Neural cell (in vitro differentiated cells): ENCODE results near the gene LEF1.

Source experiments
- EZH2 ChIP-seq: fragments of 200-600, 300-800 bp; shearing (Covaris generic), sonication (generic); IDR thresholded peaks from 2 replicates; pipeline ENCODE4 v1.6.1; 2014; ENCODE audit warnings: antibody characterized with exemption, low read length, borderline replicate concordance, mild to moderate bottlenecking; ENCODE audit not compliant: insufficient read depth, poor library complexity, severe bottlenecking
- TAF1 ChIP-seq: IDR thresholded peaks from 2 replicates; pipeline ENCODE4 v1.6.1; 2012; ENCODE audit warnings: low read depth
- TF ChIP-seq, protein P1 (sequence below): fragments of 450-650 bp; IDR thresholded peaks from 2 replicates; pipeline ENCODE4 v1.5.1; 2014; ENCODE audit warnings: antibody characterized with exemption, mild to moderate bottlenecking, moderate library complexity; ENCODE audit not compliant: poor library complexity, severe bottlenecking

DNA sequence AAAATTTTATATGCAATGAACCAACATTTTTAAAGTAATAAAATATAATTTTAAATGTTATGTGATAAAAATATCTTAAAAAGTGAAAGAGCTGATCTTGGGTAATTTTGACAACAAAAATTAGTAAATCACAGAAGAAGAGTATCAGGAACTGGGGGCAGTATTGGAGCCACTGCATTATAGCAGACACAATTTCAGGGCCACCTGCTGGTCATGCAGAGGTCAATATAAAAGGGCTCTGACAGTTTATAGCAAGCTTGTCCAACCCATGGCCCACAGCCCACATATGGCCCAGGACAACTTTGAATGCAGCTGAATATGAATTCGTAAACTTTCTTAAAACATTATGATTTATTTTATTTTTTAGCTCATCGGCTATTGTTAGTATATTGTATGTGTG lies 13.0 kb upstream of the LEF1 start:
- TF ChIP-seq, protein P1, sequence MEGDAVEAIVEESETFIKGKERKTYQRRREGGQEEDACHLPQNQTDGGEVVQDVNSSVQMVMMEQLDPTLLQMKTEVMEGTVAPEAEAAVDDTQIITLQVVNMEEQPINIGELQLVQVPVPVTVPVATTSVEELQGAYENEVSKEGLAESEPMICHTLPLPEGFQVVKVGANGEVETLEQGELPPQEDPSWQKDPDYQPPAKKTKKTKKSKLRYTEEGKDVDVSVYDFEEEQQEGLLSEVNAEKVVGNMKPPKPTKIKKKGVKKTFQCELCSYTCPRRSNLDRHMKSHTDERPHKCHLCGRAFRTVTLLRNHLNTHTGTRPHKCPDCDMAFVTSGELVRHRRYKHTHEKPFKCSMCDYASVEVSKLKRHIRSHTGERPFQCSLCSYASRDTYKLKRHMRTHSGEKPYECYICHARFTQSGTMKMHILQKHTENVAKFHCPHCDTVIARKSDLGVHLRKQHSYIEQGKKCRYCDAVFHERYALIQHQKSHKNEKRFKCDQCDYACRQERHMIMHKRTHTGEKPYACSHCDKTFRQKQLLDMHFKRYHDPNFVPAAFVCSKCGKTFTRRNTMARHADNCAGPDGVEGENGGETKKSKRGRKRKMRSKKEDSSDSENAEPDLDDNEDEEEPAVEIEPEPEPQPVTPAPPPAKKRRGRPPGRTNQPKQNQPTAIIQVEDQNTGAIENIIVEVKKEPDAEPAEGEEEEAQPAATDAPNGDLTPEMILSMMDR, result no peak
- TF ChIP-seq EZH2 (no peak), TAF1 (no peak)
